Stimulated activated CD4-positive, alpha-beta T cell treated with anti-CD3 and anti-CD28 coated beads, Interleukin-2, amount 100 ng/mL, for 4 hours (primary cell): ENCODE results near the gene G6PC1.
"Not testable (repeated sequence)": the region's sequence is repeated elsewhere in the genome, so short reads cannot be mapped to it uniquely, and the experiment has no call there.

Experiments used
- DNase-seq: peaks from one replicate; pipeline ENCODE4 v3.0.0-alpha.2; 2020; ENCODE audit warnings: low read depth

The G6PC1 gene

DNA sequence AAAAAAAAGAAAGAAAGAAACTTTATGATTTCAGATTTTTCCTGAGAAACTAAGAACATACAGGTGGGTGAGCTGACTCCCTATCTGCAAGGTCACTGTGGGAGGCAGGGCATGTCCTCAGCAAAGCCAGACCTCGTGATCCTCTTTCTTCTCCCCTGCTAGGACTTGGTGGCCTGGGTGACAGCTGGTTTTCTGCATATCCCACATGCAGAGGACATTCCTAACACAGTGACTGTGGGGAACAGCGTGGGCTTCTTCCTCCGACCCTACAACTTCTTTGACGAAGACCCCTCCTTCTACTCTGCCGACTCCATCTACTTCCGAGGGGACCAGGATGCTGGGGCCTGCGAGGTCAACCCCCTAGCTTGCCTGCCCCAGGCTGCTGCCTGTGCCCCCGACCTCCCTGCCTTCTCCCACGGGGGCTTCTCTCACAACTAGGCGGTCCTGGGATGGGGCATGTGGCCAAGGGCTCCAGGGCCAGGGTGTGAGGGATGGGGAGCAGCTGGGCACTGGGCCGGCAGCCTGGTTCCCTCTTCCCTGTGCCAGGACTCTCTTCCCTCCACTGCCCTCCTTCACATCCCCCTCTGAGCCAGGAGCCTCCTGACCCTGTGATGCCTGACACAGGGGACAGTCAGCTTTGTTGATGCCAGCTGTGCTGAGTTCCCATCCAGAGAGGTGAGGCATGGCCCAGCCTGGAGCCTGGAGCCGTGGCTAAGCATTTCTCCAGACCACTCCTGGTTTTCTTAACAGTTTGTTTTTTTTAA lies 26.5 kb upstream of the G6PC1 start:
- not testable (repeated sequence) for DNase-seq

DNA sequence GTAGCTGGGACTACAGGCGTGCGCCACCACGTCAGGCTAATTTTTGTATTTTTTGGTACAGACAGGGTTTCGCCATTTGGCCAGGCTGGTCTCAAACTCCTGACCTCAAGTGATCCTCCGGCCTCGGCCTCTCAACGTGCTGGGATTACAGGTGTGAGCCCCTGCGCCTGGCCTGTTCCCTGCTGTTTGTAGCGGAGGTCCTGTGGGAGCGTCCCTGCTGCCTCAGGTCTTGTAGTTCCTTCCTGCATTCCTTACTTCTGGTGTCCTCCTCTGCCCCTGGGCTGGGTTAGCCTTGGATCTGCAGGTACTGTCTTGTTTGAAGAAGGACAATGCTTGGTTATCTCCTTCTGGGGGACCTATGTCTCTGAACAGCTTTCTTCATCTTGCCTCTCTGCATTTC lies 23.6 kb upstream of the G6PC1 start:
- no peak for DNase-seq

DNA sequence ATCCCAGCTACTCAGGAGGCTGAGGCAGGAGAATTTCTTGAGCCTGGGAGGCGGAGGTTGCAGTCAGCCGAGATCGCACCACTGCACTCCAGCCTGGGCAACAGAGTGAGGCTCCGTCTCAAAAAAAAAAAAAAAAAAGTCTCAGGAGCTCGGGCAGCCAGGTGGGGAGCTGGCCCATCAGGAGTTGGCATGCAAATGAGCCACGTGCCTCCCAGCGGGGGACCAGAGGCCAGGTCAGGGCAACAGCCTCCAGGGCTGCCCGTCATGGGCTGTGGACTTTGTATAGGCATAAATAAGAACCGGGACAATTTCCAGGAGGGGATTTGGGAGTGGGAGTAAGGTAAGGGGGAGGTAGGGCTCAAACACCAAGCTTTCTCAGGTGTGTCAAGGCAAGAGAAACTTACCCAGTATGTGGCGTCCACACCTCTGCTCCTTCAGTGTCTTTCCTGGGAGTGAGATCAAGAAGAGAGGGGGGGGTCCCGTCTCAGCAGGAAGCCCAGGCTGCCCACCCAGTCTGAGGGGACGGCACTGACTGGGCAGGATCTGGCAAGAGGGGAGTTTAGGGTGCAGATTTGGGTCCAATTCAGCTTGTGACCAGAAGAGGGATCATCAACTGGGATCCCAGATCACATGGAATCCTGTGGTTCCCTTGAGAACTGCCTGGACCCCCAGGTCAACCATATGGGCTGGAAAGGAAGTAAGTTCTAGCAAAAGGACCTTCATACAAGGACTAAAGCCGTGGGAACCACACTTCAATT lies 22.3 kb upstream of the G6PC1 start:
- DNase-seq, result no peak

DNA sequence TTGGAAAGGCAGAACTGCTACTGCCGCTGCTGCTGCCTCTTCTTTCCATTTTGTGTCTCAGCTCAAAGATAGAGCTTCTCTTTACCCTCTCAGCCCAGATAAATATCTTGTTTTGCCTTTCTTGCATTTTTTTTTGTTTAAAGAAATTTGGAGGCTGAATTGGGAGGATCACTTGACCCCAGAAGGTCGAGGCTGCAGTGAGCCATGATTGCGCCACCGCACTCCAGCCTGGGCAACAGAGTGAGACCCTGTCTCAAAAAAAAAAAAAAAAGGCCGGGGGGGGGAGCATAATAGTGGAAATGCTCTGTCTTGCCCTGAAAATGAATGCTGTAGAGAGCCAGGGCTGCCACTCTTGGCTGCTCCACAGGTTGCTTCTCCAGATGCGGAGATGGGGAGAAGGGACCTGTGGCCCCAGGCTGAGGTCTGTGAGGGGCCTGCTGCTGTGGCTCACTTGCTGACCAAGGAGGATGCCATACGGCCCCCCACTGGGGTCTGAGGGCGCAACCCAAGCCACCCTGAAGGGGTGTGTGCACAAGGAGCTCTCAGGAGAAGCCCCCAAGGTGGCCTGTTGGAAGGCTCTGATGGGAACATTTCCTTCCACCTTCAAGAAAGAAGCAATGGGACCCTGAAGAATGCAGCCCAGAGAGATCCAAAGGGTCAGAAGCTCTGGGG lies 21.5 kb upstream of the G6PC1 start:
- DNase-seq, result no peak

DNA sequence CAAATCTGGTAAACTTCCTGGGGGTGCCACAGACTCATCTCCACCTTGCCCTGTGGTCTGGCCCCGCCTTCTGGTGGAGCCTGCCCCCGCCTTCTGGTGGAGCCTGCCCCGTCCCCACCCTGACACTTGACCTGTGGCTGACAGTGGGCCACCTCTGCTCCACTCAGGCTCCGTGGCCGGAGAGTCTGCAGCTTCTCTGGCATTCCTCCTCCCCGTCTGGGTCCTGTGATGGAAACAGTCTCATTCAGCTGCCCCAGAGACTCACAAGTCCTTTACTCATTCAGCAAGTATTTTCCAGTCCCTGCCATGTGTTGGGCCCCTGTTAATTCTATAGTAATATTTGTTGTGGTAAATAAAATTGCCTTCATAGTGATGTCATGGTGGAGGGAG lies 21.0 kb upstream of the G6PC1 start:
- no peak for DNase-seq

DNA sequence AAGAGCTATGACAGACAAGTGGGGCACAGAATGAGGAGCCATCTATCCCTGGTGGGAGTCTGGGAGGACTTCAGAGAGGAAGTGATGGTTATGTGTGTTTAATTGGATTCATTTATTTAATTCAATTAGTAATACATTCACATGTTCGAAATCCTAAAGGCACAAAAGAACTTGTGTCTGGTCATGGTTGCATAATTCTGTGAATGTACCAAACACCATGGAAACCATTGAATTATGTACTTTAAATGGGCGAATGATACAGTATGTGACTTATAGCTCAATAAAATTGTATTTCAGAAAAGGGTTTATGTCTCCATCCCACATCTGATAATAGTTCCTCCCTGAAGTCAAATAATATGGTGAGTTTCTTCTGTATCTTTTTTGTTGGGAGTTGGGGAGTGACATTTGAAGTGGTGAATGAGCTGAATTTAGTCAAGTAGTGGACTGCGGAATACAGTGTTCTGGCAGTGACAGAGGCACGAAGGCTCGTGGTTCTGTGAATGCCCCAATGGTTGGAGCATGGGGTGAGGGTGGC lies 19.8 kb upstream of the G6PC1 start:
- DNase-seq, result no peak

DNA sequence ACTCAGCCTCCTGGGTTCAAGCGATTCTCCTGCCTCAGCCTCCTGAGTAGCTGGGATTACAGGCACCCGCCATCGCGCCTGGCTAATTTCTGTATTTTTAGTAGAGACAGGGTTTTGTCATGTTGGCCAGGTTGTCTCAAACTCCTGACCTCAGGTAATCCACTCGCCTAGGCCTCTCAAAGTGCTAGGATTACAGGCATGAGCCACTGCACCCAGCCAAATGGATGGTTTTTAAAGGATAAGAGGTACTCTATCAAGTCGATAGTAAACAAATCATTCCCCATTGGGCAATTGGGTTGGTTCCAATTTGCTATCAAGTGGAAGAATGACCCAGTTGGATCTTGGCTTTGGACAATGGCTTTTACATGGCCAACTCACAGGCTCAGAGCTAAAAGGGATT lies 18.9 kb upstream of the G6PC1 start:
- DNase-seq, result not testable (repeated sequence)

DNA sequence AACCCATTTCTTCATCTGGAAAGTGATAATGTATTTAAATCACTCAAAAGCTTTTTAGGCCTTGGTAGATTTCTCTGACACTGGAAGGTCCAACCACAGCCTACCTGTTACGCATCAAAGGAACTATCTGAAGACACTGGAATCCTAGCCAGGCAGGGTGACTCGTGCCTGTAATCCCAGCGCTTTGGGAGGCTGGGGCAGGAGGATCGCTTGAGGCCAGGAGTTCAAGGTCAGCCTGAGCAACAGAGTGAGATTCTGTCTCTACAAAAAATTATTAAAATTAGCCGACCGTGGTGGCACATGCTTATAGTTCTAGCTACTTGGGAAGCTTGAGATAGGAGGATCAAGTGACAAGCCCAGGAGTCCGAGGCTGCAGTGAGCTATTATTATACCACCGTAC lies 18.4 kb upstream of the G6PC1 start:
- no peak for DNase-seq

DNA sequence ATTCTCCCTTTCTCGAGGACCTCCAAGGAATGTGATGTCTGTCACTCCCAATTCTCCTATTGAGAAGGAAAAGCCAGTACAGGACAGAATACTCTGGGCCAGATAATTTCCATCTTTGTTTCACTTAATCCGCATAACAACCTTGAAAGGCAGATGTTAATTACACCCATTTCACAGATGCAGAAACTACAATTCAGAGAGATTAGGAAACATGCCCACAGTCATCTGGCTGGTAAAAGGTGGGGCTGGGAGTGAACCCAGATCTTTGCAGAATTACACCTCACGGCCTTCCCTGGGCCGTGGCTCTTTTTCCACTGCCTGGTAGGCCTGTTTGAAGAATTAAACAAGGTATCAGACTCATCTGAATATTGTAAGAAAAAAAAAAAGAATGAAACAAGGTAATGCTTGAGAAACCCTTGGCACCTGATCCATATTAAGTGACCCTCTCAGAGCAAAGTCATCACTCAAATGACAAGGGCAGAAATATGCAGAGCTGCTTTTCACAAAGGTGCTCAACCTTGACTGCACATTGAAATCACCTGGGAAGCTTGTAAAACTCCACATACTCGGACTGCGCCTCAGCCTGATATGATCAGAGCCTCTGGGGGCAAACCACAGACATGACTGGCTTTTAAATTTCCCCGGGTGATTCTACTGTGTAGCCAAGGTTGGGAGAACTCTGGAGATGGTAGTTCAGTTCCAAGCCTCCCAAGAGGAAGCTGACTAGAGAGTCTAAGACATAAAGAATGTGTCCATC lies 16.6 kb upstream of the G6PC1 start:
- no peak for DNase-seq

DNA sequence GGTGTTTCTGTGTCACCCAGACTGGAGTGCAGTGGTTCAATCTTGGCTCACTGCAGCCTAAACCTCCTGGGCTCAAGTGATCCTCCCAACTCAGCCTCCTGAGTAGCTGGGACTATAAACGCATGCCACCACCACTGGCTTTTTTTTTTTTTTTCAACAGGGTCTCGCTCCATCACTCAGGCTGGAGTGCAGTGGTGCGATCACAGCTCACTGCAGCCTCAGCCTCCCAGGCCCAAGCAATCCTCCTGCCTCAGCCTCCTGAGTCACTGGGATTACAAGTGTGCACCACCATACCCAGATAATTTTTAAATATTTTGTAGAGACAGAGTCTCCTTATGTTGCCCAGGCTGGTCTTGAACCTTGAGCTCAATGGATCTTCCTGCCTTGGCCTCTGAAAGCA lies 14.8 kb upstream of the G6PC1 start:
- DNase-seq, result not testable (repeated sequence)

DNA sequence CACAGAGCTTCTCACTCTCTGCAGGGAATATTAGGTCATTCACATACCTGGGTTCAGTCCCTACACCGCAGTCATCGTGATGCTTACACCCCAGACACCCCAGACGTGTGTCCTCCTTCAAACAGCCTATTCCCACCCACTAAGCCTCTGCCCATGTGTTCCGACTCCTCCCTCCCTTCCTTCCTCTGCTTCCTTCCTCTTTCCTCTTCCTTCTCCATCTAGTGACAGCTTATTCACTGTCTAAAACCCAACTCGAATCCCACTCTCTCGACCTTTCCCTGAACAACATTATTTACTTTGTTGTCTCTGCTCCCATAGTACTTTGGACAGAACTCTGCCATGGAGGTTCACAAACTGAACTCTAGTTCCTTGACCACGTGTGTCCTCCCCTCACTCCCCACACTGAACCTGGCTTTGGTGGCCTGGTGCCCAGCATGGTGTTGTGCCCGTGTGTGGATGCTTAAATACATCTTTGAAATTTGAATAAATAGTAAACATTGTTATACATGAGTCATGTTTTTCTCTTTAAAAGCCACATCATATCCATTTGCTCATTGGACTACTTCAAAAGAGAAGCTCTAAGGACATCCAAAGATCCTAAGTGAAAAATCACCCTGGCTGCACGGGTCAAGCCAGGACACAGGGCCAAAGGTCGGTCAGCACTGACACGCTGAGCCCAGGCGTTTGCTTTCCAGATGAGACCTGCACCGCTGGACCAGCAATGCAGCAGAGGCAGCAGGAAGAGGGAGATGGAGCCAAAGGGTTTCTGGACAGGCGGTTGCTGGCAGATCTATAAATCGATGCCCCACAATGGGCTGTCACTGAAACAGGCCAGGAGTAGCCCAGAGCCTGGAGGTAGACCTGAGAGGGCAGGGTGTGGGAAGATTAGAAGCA lies 14.1 kb upstream of the G6PC1 start:
- no peak for DNase-seq

DNA sequence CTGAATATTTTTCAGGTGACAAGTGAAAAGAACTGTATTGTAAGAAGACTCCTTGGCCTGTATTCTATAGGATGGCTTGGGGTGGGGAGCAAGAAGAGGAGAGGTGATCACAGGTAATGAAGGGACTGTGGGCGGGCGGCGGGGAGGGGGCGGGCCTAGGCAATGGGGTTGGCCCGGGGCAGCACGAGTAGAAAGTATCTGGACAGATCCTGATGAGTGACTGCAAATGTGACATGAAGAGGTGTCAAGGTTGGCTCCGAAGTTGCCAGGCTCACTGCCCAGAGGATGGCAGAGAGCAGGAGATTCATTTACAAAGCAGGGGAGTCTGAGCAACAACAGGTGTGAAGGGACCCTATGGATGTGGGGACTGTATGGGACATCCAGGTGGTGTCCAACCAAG lies 10.8 kb upstream of the G6PC1 start:
- DNase-seq, result no peak

DNA sequence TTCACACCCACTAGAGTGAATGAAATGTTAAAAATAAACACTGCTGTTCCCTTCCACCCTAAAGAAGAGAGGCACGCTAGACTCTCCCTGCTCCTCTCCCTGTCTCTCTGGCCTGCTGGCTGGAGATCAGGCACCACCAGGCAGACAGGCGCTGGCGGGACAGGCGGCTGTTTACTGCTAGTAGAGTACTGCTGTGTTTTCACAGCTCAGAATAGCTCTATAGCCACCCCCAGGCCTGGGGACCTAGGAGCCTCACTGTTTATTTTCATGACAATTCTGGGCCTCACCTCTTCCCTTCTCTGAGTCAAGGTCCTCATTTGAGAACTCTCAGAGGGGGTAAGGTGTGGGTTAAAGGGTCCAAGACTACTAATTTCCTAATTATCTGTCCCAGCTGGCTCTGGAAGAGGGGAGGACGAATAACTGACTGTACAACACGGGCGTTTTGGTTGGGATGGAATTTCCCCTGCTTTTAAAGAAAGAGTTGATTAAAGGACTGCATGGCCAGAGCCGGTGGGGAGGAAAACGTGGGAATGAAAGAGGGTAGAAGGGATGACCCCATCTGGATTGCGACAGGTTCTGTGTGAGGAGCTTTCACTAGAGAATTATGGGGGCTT lies 9.0 kb upstream of the G6PC1 start:
- no peak for DNase-seq

DNA sequence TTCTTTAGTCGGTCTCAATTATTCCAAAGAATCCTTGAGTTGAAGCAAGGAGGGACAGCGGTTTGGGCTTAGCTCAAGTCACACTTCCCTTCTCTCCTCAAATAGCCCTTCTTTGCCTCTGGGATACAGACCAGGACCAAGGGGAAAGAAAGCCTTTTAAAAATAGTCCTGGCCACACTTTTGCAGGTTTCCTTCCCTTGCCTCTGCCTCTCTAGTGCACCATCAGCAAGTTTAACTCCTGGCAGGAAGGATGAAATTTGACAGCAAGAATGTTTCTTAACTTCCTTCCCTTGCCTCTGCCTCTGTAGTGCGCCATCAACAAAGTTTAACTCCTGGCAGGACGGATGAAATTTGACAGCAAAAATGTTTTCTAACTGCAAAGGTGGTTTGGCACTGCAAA lies 7.2 kb upstream of the G6PC1 start:
- DNase-seq, result no peak

DNA sequence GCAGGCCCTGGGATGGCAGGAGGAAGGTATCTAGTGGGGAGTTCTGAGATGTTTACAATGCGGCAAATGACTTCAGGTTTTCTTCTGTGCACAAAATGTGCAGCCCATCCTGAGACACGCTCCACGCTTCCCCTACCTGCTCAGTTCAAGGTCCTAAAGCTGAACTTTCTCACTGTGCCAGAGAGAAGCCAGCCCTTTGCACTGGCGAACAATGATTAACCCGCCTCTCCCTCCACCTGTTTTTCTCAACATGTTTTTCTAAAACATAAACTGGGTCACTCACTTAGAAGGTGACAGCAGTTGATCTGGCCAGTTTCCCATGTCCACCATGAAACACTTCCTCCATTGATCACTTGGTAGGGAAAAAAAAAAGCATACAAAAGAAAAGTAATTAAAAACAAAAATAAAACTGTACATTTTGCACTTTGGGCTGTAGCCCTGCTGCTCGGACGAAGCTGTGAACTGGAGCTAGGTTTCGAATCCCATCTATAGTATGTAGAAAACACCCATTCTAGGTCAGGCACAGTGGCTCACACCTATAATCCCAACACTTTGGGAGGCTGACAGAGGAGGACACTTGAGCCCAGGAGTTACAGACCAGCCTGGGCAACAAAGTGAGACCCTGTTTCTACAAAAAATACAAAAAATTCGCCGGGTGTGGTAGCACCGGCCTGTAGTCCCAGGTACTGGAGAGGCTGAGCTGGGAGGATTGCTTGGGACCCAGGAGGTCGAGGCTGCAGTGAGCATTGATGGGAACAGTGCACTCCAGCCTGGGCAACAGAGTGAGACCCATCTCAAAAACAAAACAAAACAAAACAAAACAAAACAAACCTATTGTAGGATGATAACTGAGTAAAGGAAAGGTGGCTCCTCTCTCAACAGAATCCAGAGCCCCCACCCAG lies 6.1 kb upstream of the G6PC1 start:
- DNase-seq, result no peak

DNA sequence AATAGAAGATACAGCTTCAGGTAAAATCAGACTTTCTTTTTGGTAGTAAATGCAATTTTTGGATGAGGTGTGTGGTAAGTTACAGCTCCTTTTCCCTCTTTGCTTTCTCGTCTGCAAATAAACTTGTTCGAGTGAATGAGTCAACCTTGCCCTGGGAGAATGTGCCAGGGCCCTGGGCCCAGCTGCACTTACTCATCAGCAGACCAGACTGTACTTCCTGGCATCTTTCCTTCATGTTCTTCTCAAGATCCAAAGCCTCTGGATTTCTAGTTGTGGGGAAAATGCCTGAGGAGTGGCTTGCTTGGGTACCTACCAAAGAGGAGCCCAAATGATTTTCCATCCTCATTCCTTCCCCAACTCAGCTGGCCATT lies 5.4 kb upstream of the G6PC1 start:
- DNase-seq, result no peak

DNA sequence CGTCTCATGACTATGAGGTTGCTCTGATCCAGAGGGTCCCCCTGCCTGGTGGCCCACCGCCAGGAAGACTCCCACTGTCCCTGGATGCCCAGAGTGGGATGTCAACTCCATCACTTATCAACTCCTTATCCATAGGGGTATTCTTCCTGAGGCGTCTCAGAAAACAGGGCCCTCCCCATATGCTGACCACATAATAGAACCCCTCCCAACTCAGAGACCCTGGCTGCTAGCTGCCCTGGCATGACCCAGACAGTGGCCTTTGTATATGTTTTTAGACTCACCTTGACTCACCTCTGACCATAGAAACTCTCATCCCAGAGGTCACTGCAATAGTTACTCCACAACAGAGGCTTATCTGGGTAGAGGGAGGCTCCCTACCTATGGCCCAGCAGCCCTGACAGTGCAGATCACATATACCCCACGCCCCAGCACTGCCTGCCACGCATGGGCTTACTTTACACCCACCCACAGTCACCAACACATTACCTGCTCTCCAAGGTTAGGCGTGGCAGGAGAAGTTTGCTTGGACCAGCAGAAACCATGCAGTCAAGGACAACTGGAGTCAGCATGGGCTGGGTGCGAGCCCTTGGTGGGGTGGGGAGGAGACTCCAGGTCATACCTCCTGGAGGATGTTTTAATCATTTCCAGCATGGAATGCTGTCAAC lies 2.3 kb upstream of the G6PC1 start:
- no peak for DNase-seq

DNA sequence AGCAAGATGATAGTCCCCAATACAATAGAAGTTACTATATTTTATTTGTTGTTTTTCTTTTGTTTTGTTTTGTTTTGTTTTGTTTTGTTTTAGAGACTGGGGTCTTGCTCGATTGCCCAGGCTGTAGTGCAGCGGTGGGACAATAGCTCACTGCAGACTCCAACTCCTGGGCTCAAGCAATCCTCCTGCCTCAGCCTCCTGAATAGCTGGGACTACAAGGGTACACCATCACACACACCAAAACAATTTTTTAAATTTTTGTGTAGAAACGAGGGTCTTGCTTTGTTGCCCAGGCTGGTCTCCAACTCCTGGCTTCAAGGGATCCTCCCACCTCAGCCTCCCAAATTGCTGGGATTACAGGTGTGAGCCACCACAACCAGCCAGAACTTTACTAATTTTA lies 618 bp upstream of the G6PC1 start:
- not testable (repeated sequence) for DNase-seq
